Right lobe of liver (tissue), 6 donors: ENCODE measurements around the gene BLTP3A. TPM values are rescaled to one million over a fixed set of nuclear protein-coding genes. Genes with fewer than 3 reads are reported as not detected.
"Not testable (repeated sequence)": the region's sequence is repeated elsewhere in the genome, so short reads cannot be mapped to it uniquely, and the experiment has no call there.

ENCODE experiments used
- ATAC-seq, 4 donors: fragments of 200-7000 bp; cut with Tn5 transposase; one replicate each; pipeline ENCODE4 v1.9.1; 2020; ENCODE audit warnings: mild to moderate bottlenecking in 4 of 4, moderate library complexity in 4 of 4
- DNase-seq, 3 donors: peaks; one replicate each; pipeline ENCODE4 v3.0.0-alpha.2; 2020
- H3K27ac ChIP-seq, 3 donors: fragments of 200-600 bp; one replicate each; pipeline ENCODE4 v1.8.0; 2022
- H3K27me3 ChIP-seq, 2 donors: fragments of 200-600 bp; one replicate each; pipeline ENCODE4 v1.8.0; 2022
- H3K36me3 ChIP-seq, 4 donors: fragments of 200-600 bp; sonication (generic) in 1 of 4; one replicate each; pipeline versions ENCODE4 v1.5.1 to v1.8.0; 2017 to 2022; ENCODE audit warnings: control low read depth in 1 of 4
- H3K4me1 ChIP-seq, 4 donors: fragments of 200-600 bp; sonication (generic) in 1 of 4; one replicate each; pipeline versions ENCODE4 v1.5.1 to v1.8.0; 2017 to 2022; ENCODE audit warnings: control low read depth in 1 of 4
- H3K4me3 ChIP-seq, 3 donors: fragments of 200-600 bp; one replicate each; pipeline ENCODE4 v1.8.0; 2022
- H3K9me3 ChIP-seq, 4 donors: fragments of 200-600 bp; sonication (generic) in 1 of 4; one replicate each; pipeline versions ENCODE4 v1.5.1 to v1.8.0; 2017 to 2022; ENCODE audit warnings: control low read depth in 1 of 4
- POLR2A ChIP-seq: fragments of 450-650 bp; IDR thresholded peaks from one replicate; pipeline ENCODE4 v1.6.1; 2017; ENCODE audit warnings: antibody characterized with exemption, mild to moderate bottlenecking
- WGBS: methylation state at CpG from one replicate; pipeline ENCODE4 v1.1.6; 2018; ENCODE audit warnings: low coverage, low lambda C conversion rate; ENCODE audit not compliant: insufficient coverage; ENCODE audit errors: missing lambda C conversion rate; 5-methylcytosine and 5-hydroxymethylcytosine counted together
- intact Hi-C, 2 donors: fragments of 100-400 bp; cut with DNase I; formaldehyde crosslinking; loops; one replicate each; pipeline versions ENCODE4 v1.11.2 to v1.14.1; 2022
- total RNA-seq, 6 experiments: library from RNA; depleted of rRNA in 2 of 6; stranded (reverse); fragments of >200 nt in 2 of 6; fragmentation: NEBNext Ultra II Directional in 3 of 6; extraction: Animal tissue kit (Norgen Biotek cat#: 25700) in 3 of 6; gene quantifications; one replicate each; pipeline versions ENCODE4 v1.1.0 to v1.2.4, GENCODE V29; 2016 to 2023
- TF ChIP-seq, protein P1 (sequence below), 4 donors: fragments of 200-600 bp in 3 of 4; fragments of 450-650 bp in 1 of 4; IDR thresholded peaks; one replicate each; pipeline versions ENCODE4 v1.5.1 to v1.8.0; 2016 to 2022; ENCODE audit warnings: antibody characterized with exemption in 4 of 4, mild to moderate bottlenecking in 2 of 4
- donor health status: DM: no; HTN: yes; CAD: no.
- donor health status: DM: no; HTN: no; CAD: no.
- donor health status: DM: no; HTN: no; CAD: no.
- donor health status: DM: no; HTN: yes; CAD: no.
- donor health status: DM: no; HTN: yes; CAD: no.

Gene BLTP3A
- total RNA-seq, 6 experiments from 2014 or later = 5.1 to 9.2 (median 7.8) TPM

DNA sequence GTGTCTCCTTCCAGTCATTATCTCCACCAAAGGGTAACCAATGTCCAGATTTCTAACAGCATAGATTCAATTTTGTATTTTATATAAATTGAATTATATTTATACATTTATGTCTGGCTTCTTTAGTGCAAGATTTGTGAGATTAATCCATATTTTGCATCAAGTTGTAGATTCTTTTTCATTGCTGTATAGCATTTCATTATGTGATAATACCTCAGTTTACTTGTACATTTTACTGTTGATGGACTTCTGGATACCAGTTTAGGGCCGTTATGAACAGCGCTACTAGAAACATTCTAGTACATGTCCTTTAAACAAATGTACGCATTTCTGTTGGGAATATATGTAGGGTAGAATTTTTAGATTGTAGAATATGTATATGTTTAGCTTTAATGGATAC is 6.2 kb downstream of the BLTP3A start:
- WGBS = 98% methylated on average over 3 of the region's 3 CpGs

DNA sequence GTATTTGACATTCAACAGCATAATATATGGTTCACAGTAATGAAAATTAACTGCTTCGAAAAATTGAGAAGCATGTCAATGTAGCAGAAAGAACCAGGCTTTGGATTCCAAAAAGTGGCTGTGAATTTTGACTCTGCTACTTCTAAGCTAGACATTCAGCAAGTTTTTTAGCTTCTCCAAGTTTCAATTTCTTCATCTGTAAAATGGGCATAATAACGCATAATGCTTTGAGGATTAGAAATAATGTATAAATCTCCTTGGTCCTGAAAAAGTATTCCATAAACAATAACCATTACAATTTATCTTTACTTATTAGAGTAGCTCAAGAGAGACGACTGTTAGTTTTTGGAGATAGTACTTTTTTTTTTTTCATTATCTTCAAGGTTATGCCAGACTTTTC is 7.7 kb downstream of the BLTP3A start:
- H3K4me3 ChIP-seq = no peak overlapping the region
- TF ChIP-seq, protein P1, sequence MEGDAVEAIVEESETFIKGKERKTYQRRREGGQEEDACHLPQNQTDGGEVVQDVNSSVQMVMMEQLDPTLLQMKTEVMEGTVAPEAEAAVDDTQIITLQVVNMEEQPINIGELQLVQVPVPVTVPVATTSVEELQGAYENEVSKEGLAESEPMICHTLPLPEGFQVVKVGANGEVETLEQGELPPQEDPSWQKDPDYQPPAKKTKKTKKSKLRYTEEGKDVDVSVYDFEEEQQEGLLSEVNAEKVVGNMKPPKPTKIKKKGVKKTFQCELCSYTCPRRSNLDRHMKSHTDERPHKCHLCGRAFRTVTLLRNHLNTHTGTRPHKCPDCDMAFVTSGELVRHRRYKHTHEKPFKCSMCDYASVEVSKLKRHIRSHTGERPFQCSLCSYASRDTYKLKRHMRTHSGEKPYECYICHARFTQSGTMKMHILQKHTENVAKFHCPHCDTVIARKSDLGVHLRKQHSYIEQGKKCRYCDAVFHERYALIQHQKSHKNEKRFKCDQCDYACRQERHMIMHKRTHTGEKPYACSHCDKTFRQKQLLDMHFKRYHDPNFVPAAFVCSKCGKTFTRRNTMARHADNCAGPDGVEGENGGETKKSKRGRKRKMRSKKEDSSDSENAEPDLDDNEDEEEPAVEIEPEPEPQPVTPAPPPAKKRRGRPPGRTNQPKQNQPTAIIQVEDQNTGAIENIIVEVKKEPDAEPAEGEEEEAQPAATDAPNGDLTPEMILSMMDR (IDR thresholded peaks at IDR 0.05) = no peak
- no peak for TF ChIP-seq POLR2A
- peaks cover 0 to 13% (median 6%) of the 10 kb centered on the region in 4 donors for H3K4me1 ChIP-seq
- DNase-seq (no peak), ATAC-seq (no peak)
- 87% methylated on average over 3 of the region's 3 CpGs for WGBS
- no peak overlapping the region for H3K27ac ChIP-seq
- no peaks in the 10 kb centered on the region for H3K27me3 ChIP-seq
- H3K9me3 ChIP-seq = no peaks in the 10 kb centered on the region
- intact Hi-C loops = no loop called here
- no peaks in the 10 kb centered on the region for H3K36me3 ChIP-seq

More for the DNA sequence above, 6.2 kb downstream of the BLTP3A start:
- ATAC-seq (no peak), DNase-seq (no peak)
- TF ChIP-seq, protein P1 (IDR thresholded peaks at IDR 0.05) = no peak
- no peak for TF ChIP-seq POLR2A
- no peaks in the 10 kb centered on the region for H3K36me3 ChIP-seq
- no peaks in the 10 kb centered on the region for H3K27me3 ChIP-seq
- intact Hi-C loops = no loop called here
- no peak overlapping the region for H3K27ac ChIP-seq
- H3K4me1 ChIP-seq = peaks cover 0 to 21% (median 9%) of the 10 kb centered on the region in 4 donors
- no peaks in the 10 kb centered on the region for H3K9me3 ChIP-seq
- H3K4me3 ChIP-seq = no peak overlapping the region

DNA sequence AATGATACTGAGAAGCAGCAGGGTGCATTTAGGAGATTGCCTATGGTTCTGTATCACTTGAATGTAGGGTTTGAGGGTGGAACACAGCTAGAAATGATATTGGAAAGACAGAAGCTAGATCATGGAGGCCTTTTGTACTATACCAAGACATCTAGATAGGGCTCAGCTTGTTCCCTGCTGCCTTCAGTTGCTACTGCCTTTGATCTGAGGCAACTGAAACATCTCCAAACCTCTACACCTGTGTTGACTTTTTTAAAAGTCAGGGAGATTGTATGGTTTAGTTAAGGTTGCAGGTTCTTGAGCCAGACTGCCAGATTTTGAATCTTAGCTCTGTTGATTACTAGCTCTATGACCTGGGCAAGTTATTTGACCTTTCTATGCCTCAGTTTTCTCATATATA is 12.7 kb downstream of the BLTP3A start:
- DNase-seq (no peak), ATAC-seq (no peak)
- no peaks in the 10 kb centered on the region for H3K27me3 ChIP-seq
- no peak for TF ChIP-seq POLR2A
- TF ChIP-seq, protein P1 (IDR thresholded peaks at IDR 0.05) = no peak
- intact Hi-C loops = no loop called here
- H3K4me1 ChIP-seq = no peaks in the 10 kb centered on the region
- H3K27ac ChIP-seq = no peak overlapping the region
- no peaks in the 10 kb centered on the region for H3K9me3 ChIP-seq
- no peak overlapping the region for H3K4me3 ChIP-seq
- no peaks in the 10 kb centered on the region for H3K36me3 ChIP-seq

DNA sequence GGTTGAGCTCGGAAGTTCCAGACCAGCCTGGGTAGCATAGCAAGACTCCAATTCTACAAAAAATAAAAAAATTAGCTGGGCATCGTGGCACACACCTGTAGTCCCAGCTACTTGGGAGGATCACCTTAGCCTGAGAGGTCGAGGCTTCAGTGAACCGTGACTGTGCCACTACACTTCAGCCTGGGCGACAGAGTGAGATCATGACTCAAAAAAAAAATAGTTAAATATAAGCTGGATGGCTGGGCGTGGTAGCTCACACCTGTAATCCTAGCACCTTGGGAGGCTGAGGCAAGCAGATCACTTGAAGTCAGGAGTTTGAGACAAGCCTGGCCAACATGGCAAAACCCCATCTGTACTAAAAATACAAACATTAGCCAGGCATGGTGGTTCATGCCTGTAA is 13.2 kb downstream of the BLTP3A start:
- H3K4me1 ChIP-seq, H3K27ac ChIP-seq, H3K4me3 ChIP-seq, intact Hi-C loops, H3K27me3 ChIP-seq, H3K9me3 ChIP-seq, DNase-seq, H3K36me3 ChIP-seq, ATAC-seq: not testable (repeated sequence)
- WGBS = 95% methylated on average over 6 of the region's 6 CpGs

DNA sequence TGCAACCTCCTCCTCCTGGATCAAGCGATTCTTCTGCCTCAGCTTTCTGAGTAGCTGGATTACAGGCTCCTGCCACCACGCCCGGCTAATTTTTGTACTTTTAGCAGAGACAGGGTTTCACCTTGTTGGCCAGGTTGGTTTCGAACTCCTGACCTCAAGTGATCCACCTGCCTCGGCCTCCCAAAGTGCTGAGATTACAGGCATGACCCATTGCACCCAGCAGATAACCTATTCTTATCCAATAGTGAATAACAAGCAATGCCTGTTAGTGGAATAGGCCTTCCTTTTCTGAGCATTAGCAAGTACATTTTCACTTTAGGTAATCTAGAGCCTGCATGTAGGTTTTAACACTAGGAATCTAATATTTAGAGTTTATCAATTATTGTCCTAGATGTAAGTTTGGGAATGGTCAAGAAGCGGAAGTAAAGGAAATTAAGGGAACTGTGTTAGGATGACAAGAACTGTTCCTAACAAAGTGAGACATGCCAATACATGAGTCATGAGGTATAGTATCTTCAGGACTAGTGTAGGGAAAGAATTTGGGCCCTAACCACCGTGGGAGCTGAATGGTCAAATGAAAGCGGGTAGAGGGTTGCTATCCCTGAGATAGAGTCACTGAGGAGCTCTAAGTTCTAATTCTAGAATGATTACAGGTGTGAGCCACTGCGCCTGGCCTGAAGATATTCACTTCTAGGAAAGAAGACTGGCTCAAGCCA is 15.0 kb downstream of the BLTP3A start:
- intact Hi-C loops = no loop called here
- ATAC-seq (no peak), DNase-seq (no peak)
- Histone ChIP-seq H3K27me3 (no peaks in the 10 kb centered on the region), H3K27ac (no peak overlapping the region), H3K4me1 (no peaks in the 10 kb centered on the region), H3K4me3 (no peak overlapping the region), H3K9me3 (no peaks in the 10 kb centered on the region), H3K36me3 (no peaks in the 10 kb centered on the region)
- 86% methylated on average over 9 of the region's 9 CpGs for WGBS
- TF ChIP-seq, protein P1 (IDR thresholded peaks at IDR 0.05) = no peak
- no peak for TF ChIP-seq POLR2A

DNA sequence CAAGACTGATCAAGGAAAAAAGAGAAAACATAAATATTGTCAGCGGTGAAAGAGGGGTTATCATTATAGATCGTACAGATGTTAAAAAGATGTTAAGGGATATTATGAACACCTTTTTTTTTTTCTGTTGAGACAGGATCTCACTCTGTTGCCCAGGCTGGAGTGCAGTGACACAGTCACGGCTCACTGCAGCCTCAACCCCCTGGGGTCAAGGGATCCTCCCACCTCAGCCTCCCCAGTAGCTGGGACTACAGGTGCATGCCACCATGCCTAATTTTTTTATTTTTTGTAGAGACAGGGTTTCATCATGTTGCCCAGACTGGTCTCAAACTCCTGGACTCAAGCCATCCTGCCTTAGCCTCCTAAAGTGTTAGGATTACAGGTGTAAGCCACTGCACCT is 16.6 kb downstream of the BLTP3A start:
- H3K4me1 ChIP-seq, ATAC-seq, H3K36me3 ChIP-seq, H3K4me3 ChIP-seq, H3K27me3 ChIP-seq, intact Hi-C loops, DNase-seq, H3K9me3 ChIP-seq, H3K27ac ChIP-seq: not testable (repeated sequence)
- WGBS = 96% methylated on average over 3 of the region's 3 CpGs

DNA sequence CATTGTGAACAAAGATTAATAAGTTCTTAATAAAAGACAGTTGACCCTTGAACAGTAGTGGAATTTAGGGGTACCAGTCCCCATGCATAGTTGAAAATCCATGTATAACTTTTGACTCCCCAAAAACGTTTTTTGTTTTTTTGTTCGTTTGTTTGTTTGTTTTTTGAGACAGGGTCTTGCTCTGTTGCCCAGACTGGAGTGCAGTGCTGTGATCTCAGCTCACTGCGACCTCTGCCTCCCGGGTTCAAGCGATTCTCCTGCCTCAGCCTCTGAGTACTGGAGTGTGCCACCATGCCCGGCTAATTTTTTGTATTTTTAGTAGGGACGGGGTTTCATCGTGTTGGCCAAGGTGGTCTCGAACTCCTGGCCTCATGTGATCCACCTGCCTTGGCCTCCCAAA is 17.5 kb downstream of the BLTP3A start:
- H3K9me3 ChIP-seq, H3K27ac ChIP-seq, H3K4me3 ChIP-seq, H3K4me1 ChIP-seq, ATAC-seq, H3K27me3 ChIP-seq, DNase-seq, H3K36me3 ChIP-seq, intact Hi-C loops: not testable (repeated sequence)
- 83% methylated on average over 9 of the region's 9 CpGs for WGBS
